Right atrium auricular region (tissue), 2 donors: Measurements from ENCODE around the gene FAF1. TPM values are rescaled to one million over a fixed set of nuclear protein-coding genes. Genes with fewer than 3 reads are reported as not detected.
A peak's percentile ranks its signal among the peaks of the same experiment; 100 is the strongest.

Experiments
- DNase-seq: peaks from one replicate; pipeline ENCODE4 v3.0.0-alpha.2; 2019; ENCODE audit warnings: low spot score
- H3K27ac ChIP-seq, 2 donors: fragments of 200-600 bp; sonication (generic); 1 replicate in 1 of 2; 2 replicates in 1 of 2; pipeline ENCODE4 v1.5.1; 2016 to 2019
- H3K27me3 ChIP-seq, 2 donors: fragments of 200-600 bp; sonication (generic); one replicate each; pipeline versions ENCODE4 v1.5.1 to v1.6.0; 2017 to 2019
- H3K36me3 ChIP-seq: fragments of 200-600 bp; sonication (generic); one replicate; pipeline ENCODE4 v1.5.1; 2016
- H3K4me1 ChIP-seq, 2 donors: fragments of 200-600 bp; sonication (generic); one replicate each; pipeline versions ENCODE4 v1.5.1 to v1.6.0; 2017 to 2019
- H3K4me3 ChIP-seq, 2 donors: fragments of 200-600 bp; sonication (generic); 1 replicate in 1 of 2; 2 replicates in 1 of 2; pipeline ENCODE4 v1.5.1; 2017 to 2019; ENCODE audit warnings: mild to moderate bottlenecking in 1 of 2, moderate library complexity in 1 of 2
- H3K9me3 ChIP-seq, 2 donors: fragments of 200-600 bp; sonication (generic); one replicate each; pipeline ENCODE4 v1.5.1; 2019
- total RNA-seq, 2 donors: library from RNA; depleted of rRNA; stranded (reverse); fragments of >200 nt; gene quantifications; one replicate each; pipeline ENCODE4 v1.1.0, GENCODE V29; 2016
- TF ChIP-seq, protein P1 (sequence below), 2 donors: fragments of 200-600 bp; sonication (generic); IDR thresholded peaks; one replicate each; pipeline ENCODE4 v1.5.1; 2019; ENCODE audit warnings: antibody characterized with exemption in 2 of 2

FAF1 gene
- total RNA-seq, 2 donors from 2014 or later = 36.1 to 68.8 TPM

DNA sequence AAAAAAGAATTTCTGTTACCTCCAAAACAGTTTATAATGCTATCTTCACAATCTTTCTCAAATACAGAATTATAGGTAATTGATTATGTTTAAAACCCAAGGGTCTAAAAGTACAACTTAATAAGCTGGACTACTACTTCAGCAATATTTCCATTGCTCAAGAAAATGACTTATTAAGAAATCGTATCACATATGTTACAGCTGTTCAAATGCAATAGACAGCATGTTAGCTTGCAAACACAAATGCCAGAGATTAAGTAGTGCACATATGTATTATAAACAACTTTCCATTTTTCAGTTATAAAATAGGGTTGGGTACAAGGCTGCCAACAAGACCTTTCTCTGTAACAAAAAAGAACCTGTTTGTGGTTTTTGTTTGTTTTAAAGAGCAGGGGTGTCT lies 325.8 kb downstream of the FAF1 start:
- Histone ChIP-seq H3K4me1 (peaks cover 0 to 4% of the 10 kb centered on the region in 2 donors), H3K36me3 (no peaks in the 10 kb centered on the region), H3K4me3 (no peak overlapping the region), H3K9me3 (no peaks in the 10 kb centered on the region), H3K27ac (no peak overlapping the region), H3K27me3 (no peaks in the 10 kb centered on the region)
- no peak for DNase-seq
- TF ChIP-seq, protein P1, sequence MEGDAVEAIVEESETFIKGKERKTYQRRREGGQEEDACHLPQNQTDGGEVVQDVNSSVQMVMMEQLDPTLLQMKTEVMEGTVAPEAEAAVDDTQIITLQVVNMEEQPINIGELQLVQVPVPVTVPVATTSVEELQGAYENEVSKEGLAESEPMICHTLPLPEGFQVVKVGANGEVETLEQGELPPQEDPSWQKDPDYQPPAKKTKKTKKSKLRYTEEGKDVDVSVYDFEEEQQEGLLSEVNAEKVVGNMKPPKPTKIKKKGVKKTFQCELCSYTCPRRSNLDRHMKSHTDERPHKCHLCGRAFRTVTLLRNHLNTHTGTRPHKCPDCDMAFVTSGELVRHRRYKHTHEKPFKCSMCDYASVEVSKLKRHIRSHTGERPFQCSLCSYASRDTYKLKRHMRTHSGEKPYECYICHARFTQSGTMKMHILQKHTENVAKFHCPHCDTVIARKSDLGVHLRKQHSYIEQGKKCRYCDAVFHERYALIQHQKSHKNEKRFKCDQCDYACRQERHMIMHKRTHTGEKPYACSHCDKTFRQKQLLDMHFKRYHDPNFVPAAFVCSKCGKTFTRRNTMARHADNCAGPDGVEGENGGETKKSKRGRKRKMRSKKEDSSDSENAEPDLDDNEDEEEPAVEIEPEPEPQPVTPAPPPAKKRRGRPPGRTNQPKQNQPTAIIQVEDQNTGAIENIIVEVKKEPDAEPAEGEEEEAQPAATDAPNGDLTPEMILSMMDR (IDR thresholded peaks at IDR 0.05) = no peak

DNA sequence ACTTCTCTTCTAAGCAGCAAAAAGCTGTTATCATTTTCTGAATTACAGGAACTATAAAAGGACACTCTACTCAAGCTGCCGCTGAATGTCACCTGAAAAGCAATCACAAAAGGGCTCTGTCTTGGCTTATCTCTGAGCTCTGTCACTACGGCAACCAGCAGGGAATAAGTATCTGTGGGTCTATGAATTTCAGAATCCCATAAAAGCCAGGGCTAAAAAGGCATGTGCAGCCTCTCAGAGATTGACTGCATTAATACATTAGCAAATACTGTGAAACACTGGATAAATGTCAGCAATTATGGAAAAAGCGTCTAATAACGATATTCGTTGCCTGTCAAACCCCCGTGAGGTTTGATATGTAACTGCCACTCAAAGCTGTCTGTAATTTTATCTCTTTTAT lies 326.6 kb downstream of the FAF1 start:
- no peaks in the 10 kb centered on the region for H3K27me3 ChIP-seq
- peaks cover 0 to 4% of the 10 kb centered on the region in 2 donors for H3K4me1 ChIP-seq
- H3K27ac ChIP-seq = no peak overlapping the region
- no peaks in the 10 kb centered on the region for H3K9me3 ChIP-seq
- H3K4me3 ChIP-seq = no peak overlapping the region
- no peak for DNase-seq
- TF ChIP-seq, protein P1 (IDR thresholded peaks at IDR 0.05) = no peak
- no peaks in the 10 kb centered on the region for H3K36me3 ChIP-seq

- Histone ChIP-seq H3K27me3 (no peaks in the 10 kb centered on the region), H3K27ac (no peak overlapping the region), H3K4me3 (no peak overlapping the region), H3K9me3 (no peaks in the 10 kb centered on the region), H3K36me3 (no peaks in the 10 kb centered on the region), H3K4me1 (peaks cover 0 to 4% of the 10 kb centered on the region in 2 donors)
- no peak for DNase-seq
- TF ChIP-seq, protein P1 (IDR thresholded peaks at IDR 0.05) = no peak
Observed at GRCh38 chr1:50631161-50631560, 328.9 kb downstream of the FAF1 start.

GRCh38 chr1:50622259-50622658 lies 337.8 kb downstream of the FAF1 start:
- H3K4me3 ChIP-seq = no peak overlapping the region
- H3K4me1 ChIP-seq = no peaks in the 10 kb centered on the region
- H3K27me3 ChIP-seq = no peaks in the 10 kb centered on the region
- TF ChIP-seq, protein P1 (IDR thresholded peaks at IDR 0.05) = no peak
- H3K36me3 ChIP-seq = no peaks in the 10 kb centered on the region
- H3K9me3 ChIP-seq = no peaks in the 10 kb centered on the region
- no peak for DNase-seq
- no peak overlapping the region for H3K27ac ChIP-seq

DNA sequence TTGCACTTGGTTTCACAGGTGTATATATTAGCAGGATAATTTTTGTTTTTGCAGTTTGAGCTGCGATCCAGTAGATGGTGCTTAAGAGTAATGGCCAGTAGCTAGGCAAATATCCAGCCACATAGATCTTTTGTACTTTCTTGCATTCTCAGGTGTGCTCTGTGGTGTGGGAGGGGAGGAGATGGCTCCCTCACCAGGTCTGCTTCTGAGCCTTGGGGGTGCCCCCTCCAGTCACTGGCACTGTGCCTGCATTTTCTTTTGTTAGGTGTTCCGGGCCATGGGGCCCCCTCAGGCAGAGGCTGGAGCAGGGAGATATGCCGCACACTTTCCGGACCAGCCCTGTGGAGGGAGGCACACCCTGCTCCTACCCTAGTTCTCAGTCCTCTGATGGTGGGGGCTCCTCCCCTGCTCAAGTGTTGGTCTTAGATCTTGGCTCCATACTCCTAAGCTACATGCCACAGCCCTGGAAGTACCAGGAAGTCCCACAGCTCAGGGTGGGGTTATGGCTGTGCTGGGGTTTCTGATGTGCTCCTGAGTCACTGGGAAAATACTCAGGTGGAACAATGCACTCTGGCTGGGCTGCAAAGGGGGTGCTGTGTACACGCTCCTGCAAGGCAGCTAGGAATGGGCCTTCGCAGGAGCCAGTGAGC lies 339.3 kb downstream of the FAF1 start:
- DNase-seq = no peak
- no peaks in the 10 kb centered on the region for H3K4me1 ChIP-seq
- H3K27me3 ChIP-seq = no peaks in the 10 kb centered on the region
- no peak overlapping the region for H3K27ac ChIP-seq
- H3K36me3 ChIP-seq = no peaks in the 10 kb centered on the region
- no peak overlapping the region for H3K4me3 ChIP-seq
- no peaks in the 10 kb centered on the region for H3K9me3 ChIP-seq
- TF ChIP-seq, protein P1 (IDR thresholded peaks at IDR 0.05) = peak in 1 of 2 donors; percentile 30
